22Rv1 (cell line): ENCODE results near the gene LYST.

Experiments used
- H3K27ac ChIP-seq: fragments of 450-650 bp; 2 replicates; pipeline ENCODE4 v1.5.1; 2017
- ZFX ChIP-seq: fragments of 450-650 bp; IDR thresholded peaks from 2 replicates; pipeline ENCODE4 v1.6.1; 2017; ENCODE audit warnings: antibody characterized with exemption, borderline replicate concordance
- TF ChIP-seq, protein P1 (sequence below): fragments of 450-650 bp; IDR thresholded peaks from 2 replicates; pipeline ENCODE4 v1.5.1; 2017; ENCODE audit warnings: mild to moderate bottlenecking

Gene LYST

DNA sequence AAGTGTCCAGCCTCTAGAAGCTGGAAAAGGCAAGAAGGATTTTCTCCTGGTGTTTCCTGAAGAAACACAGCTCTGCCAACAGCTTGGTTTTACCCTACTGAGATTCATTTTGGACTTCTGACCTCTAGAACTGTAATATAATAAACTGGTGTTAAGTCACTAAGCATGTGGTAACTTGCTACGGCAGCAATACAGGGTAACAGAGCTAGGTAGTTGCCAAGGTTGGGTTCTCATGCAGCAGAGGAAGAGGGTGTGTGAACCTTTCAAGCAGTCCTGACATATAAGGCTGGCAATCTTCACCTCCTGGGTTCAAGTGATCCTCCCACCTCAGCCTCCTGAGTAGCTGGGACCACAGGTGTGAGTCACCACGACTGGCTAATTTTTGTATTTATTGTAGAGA, 253.1 kb downstream of the LYST start:
- TF ChIP-seq ZFX, result no peak
- no peak overlapping the region for H3K27ac ChIP-seq

DNA sequence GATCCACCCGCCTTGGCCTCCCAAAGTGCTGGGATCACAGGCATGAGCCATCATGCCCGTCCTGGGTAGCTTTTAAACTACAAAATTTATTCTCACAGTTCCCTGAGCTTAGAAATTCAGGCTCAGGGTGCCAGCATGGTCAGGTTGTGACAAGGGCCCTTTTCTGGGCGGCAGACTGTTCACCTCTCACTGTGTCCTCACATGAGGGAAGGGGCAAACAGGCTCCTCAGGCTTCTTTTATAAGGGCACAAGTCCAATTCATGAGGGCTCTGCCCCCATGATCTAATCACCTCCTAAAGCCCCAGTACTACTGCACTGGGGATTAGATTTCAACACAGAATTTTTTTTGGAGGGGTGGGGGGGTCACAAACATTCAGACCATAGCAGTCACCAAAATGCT, 253.9 kb downstream of the LYST start:
- no peak overlapping the region for H3K27ac ChIP-seq

More for the DNA sequence above, 253.9 kb downstream of the LYST start:
- TF ChIP-seq ZFX, result no peak
- TF ChIP-seq, protein P1, sequence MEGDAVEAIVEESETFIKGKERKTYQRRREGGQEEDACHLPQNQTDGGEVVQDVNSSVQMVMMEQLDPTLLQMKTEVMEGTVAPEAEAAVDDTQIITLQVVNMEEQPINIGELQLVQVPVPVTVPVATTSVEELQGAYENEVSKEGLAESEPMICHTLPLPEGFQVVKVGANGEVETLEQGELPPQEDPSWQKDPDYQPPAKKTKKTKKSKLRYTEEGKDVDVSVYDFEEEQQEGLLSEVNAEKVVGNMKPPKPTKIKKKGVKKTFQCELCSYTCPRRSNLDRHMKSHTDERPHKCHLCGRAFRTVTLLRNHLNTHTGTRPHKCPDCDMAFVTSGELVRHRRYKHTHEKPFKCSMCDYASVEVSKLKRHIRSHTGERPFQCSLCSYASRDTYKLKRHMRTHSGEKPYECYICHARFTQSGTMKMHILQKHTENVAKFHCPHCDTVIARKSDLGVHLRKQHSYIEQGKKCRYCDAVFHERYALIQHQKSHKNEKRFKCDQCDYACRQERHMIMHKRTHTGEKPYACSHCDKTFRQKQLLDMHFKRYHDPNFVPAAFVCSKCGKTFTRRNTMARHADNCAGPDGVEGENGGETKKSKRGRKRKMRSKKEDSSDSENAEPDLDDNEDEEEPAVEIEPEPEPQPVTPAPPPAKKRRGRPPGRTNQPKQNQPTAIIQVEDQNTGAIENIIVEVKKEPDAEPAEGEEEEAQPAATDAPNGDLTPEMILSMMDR, result no peak
